SK-N-SH (cell line): ENCODE measurements around the gene TADA2B. TPM values are rescaled to one million over a fixed set of nuclear protein-coding genes. Genes with fewer than 3 reads are reported as not detected.

ENCODE experiments used
- CTCF ChIA-PET: fragments of 300-600, 350-600 bp; formaldehyde crosslinking; extraction: SDS; loops from one replicate; lab custom pipeline; 2021; lab: Yijun Ruan, JAX
- POLR2A ChIA-PET: fragments of 350-600 bp; sonication (Branson Sonifier 250); formaldehyde crosslinking; extraction: SDS; loops from one replicate; lab custom pipeline; 2020; ENCODE audit warnings: antibody characterized with exemption, inconsistent platforms; lab: Yijun Ruan, JAX
- DNase-seq: peaks from one replicate; pipeline ENCODE4 v3.0.0; 2012
- H2AFZ ChIP-seq: fragments of 200-600 bp; sonication (generic); 2 replicates; pipeline ENCODE4 v1.8.1; 2016; ENCODE audit warnings: antibody characterized with exemption, mild to moderate bottlenecking, low read depth
- H3F3A ChIP-seq: fragments of 200-600 bp; sonication (generic); replicated peaks from 2 replicates; pipeline ENCODE3; 2016; ENCODE audit warnings: antibody characterized with exemption, mild to moderate bottlenecking; ENCODE audit not compliant: insufficient read depth
- H3K27ac ChIP-seq, 2 experiments: fragments of 200-500 bp in 1 of 2; fragments of 200-600 bp in 1 of 2; sonication (Bioruptor generic) in 1 of 2; sonication (generic), shearing (Covaris generic) in 1 of 2; 2 replicates each; pipeline versions ENCODE4 v1.5.1 to v1.6.1; 2014 to 2016; ENCODE audit warnings: low read depth in 2 of 2, inconsistent platforms in 1 of 2, low read length in 1 of 2, mild to moderate bottlenecking in 1 of 2, mixed read lengths in 1 of 2
- H3K27me3 ChIP-seq: fragments of 200-600 bp; sonication (generic), shearing (Covaris generic); 2 replicates; pipeline ENCODE4 v1.6.1; 2016; ENCODE audit warnings: mixed run types; ENCODE audit not compliant: insufficient read depth
- H3K36me3 ChIP-seq, 2 experiments: fragments of 200-500 bp in 1 of 2; fragments of 200-600 bp in 1 of 2; sonication (Bioruptor generic) in 1 of 2; sonication (generic) in 1 of 2; replicated peaks in 1 of 2; 2 replicates each; pipeline versions ENCODE3 to v1.5.1; 2014 to 2016; ENCODE audit warnings: low read length in 1 of 2, mild to moderate bottlenecking in 1 of 2; ENCODE audit not compliant: insufficient read depth in 2 of 2, control insufficient read depth in 1 of 2
- H3K4me1 ChIP-seq, 2 experiments: fragments of 200-500 bp in 1 of 2; fragments of 200-600 bp in 1 of 2; sonication (Bioruptor generic) in 1 of 2; sonication (generic), shearing (Covaris generic) in 1 of 2; 2 replicates each; pipeline versions ENCODE4 v1.5.1 to v1.6.1; 2014 to 2016; ENCODE audit warnings: low read depth in 1 of 2, low read length in 1 of 2, mixed run types in 1 of 2; ENCODE audit not compliant: insufficient read depth in 2 of 2, control insufficient read depth in 1 of 2
- H3K4me2 ChIP-seq: fragments of 200-600 bp; sonication (generic), shearing (Covaris generic); 2 replicates; pipeline ENCODE4 v1.6.1; 2017; ENCODE audit warnings: mixed run types
- H3K4me3 ChIP-seq, 2 experiments: fragments of 200-500 bp in 1 of 2; fragments of 200-600 bp in 1 of 2; sonication (Bioruptor generic) in 1 of 2; sonication (generic), shearing (Covaris generic) in 1 of 2; 2 replicates each; pipeline versions ENCODE4 v1.5.1 to v1.8.1; 2014 to 2016; ENCODE audit warnings: low read depth in 2 of 2, inconsistent platforms in 1 of 2, low read length in 1 of 2, mild to moderate bottlenecking in 1 of 2, mixed read lengths in 1 of 2, moderate library complexity in 1 of 2
- H3K79me2 ChIP-seq: fragments of 200-600 bp; sonication (generic); 2 replicates; pipeline ENCODE4 v1.8.1; 2017; ENCODE audit warnings: mild to moderate bottlenecking; ENCODE audit not compliant: insufficient read depth
- H3K9ac ChIP-seq: fragments of 200-600 bp; sonication (generic); 2 replicates; pipeline ENCODE4 v1.6.1; 2017; ENCODE audit warnings: mixed run types
- H3K9me2 ChIP-seq: fragments of 200-600 bp; sonication (generic); 2 replicates; pipeline ENCODE4 v1.6.1; 2017; ENCODE audit warnings: mixed run types
- H3K9me3 ChIP-seq: fragments of 200-600 bp; sonication (generic); 2 replicates; pipeline ENCODE4 v1.6.1; 2017; ENCODE audit warnings: mixed run types, mild to moderate bottlenecking, moderate library complexity
- H4K20me1 ChIP-seq: fragments of 200-600 bp; sonication (generic); 2 replicates; pipeline ENCODE4 v1.6.1; 2017; ENCODE audit warnings: mild to moderate bottlenecking, mixed run types; ENCODE audit not compliant: insufficient read depth
- CHD2 ChIP-seq: fragments of 150-350 bp; IDR thresholded peaks from 2 replicates; pipeline ENCODE4 v1.6.1; 2018; ENCODE audit warnings: low read length; ENCODE audit not compliant: partially characterized antibody
- EZH2phosphoT487 ChIP-seq: fragments of 200-600 bp; sonication (generic); IDR thresholded peaks from 2 replicates; pipeline ENCODE4 v1.6.1; 2017; ENCODE audit warnings: low read depth, mixed run types, mild to moderate bottlenecking, antibody characterized with exemption, moderate library complexity, borderline replicate concordance
- FOSL2 ChIP-seq: IDR thresholded peaks from 2 replicates; pipeline ENCODE4 v1.4.0; 2012; ENCODE audit warnings: low read depth, mild to moderate bottlenecking, moderate library complexity, borderline replicate concordance
- FOXM1 ChIP-seq: IDR thresholded peaks from 2 replicates; pipeline ENCODE4 v1.4.0; 2012; ENCODE audit warnings: low read depth, mild to moderate bottlenecking
- GATA2 ChIP-seq: sonication (generic); formaldehyde crosslinking; IDR thresholded peaks from 2 replicates; pipeline ENCODE4 v1.5.0; 2020; ENCODE audit warnings: mild to moderate bottlenecking, missing genetic modification reagents
- MEF2A ChIP-seq: IDR thresholded peaks from 2 replicates; pipeline ENCODE4 v1.4.0; 2012; ENCODE audit warnings: low read depth, borderline replicate concordance
- NFIC ChIP-seq: IDR thresholded peaks from 2 replicates; pipeline ENCODE4 v1.4.0; 2012; ENCODE audit warnings: borderline replicate concordance
- NRF1 ChIP-seq: IDR thresholded peaks from 2 replicates; pipeline ENCODE4 v1.6.1; 2012; ENCODE audit warnings: low read depth, mild to moderate bottlenecking, low read length
- RXRA ChIP-seq: IDR thresholded peaks from 2 replicates; pipeline ENCODE4 v1.4.0; 2012; ENCODE audit warnings: low read depth, mild to moderate bottlenecking, borderline replicate concordance
- SIN3A ChIP-seq: IDR thresholded peaks from 2 replicates; pipeline ENCODE4 v1.6.1; 2012; ENCODE audit warnings: low read depth, mild to moderate bottlenecking, low read length, moderate library complexity, borderline replicate concordance
- TCF12 ChIP-seq: IDR thresholded peaks from 2 replicates; pipeline ENCODE4 v1.4.0; 2012
- WGBS: methylation state at CpG from one replicate; pipeline ENCODE4 v1.1.6; 2017; ENCODE audit warnings: low lambda C conversion rate; 5-methylcytosine and 5-hydroxymethylcytosine counted together
- polyA plus RNA-seq, 3 experiments: library from polyadenylated mRNA; depleted of rRNA; stranded (reverse); fragments of >200 nt; gene quantifications; 2 replicates each; pipeline ENCODE4 v1.2.3, GENCODE V29; 2012
- TF ChIP-seq, protein P1 (sequence below): IDR thresholded peaks from 2 replicates; pipeline ENCODE4 v1.6.1; 2012; ENCODE audit warnings: mild to moderate bottlenecking, low read depth, low read length, moderate library complexity
- TF ChIP-seq, protein P2 (sequence below): IDR thresholded peaks from 2 replicates; pipeline ENCODE4 v1.4.0; 2012; ENCODE audit warnings: low read depth
- TF ChIP-seq, protein P3 (sequence below): IDR thresholded peaks from 2 replicates; pipeline ENCODE4 v1.4.0; 2012; ENCODE audit warnings: low read depth, borderline replicate concordance

TADA2B gene
- polyA plus RNA-seq, 1 of the 3 experiments (the other 2 are of a cell fraction) = 8.0 TPM

DNA sequence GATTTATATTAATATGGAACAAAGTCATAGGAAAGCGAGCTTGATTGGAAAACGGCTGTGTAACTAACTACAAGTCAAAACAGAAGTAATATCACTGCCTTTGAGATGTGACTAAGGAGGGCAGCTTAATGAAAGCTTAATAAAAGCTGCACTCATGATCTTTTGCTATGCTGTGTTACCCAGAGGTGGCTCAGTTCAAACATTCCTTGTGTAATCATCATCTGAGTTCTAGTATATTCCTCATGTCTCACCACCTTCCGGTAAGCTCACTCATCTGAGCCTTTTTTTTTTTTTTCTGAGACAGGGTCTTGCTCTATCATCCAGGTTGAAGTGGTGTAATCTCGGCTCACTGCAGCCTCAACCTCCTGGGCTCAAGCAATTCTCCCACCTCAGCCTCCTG lies 19.6 kb downstream of the TADA2B start:
- CTCF ChIA-PET = interaction anchor here (1.3 to 3.2 kb wide), 4 partner anchors 8 to 88 kb away, joined by 4 to 19 read pairs (median 6); partner anchors contain the start of gene TADA2B
- TF ChIP-seq FOXM1 (no peak), CHD2 (no peak), MEF2A (no peak), NRF1 (no peak), TCF12 (no peak), SIN3A (no peak), EZH2phosphoT487 (no peak), GATA2 (no peak)
- TF ChIP-seq, protein P1, sequence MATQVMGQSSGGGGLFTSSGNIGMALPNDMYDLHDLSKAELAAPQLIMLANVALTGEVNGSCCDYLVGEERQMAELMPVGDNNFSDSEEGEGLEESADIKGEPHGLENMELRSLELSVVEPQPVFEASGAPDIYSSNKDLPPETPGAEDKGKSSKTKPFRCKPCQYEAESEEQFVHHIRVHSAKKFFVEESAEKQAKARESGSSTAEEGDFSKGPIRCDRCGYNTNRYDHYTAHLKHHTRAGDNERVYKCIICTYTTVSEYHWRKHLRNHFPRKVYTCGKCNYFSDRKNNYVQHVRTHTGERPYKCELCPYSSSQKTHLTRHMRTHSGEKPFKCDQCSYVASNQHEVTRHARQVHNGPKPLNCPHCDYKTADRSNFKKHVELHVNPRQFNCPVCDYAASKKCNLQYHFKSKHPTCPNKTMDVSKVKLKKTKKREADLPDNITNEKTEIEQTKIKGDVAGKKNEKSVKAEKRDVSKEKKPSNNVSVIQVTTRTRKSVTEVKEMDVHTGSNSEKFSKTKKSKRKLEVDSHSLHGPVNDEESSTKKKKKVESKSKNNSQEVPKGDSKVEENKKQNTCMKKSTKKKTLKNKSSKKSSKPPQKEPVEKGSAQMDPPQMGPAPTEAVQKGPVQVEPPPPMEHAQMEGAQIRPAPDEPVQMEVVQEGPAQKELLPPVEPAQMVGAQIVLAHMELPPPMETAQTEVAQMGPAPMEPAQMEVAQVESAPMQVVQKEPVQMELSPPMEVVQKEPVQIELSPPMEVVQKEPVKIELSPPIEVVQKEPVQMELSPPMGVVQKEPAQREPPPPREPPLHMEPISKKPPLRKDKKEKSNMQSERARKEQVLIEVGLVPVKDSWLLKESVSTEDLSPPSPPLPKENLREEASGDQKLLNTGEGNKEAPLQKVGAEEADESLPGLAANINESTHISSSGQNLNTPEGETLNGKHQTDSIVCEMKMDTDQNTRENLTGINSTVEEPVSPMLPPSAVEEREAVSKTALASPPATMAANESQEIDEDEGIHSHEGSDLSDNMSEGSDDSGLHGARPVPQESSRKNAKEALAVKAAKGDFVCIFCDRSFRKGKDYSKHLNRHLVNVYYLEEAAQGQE = no peak
- TF ChIP-seq, protein P2, sequence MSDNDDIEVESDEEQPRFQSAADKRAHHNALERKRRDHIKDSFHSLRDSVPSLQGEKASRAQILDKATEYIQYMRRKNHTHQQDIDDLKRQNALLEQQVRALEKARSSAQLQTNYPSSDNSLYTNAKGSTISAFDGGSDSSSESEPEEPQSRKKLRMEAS = no peak
- TF ChIP-seq, all 33 proteins: peak for 0
- no peak for DNase-seq
- Histone ChIP-seq H3K4me1 (peaks cover 0 to 9% of the 10 kb centered on the region in 2 experiments; a peak in 2 of 4 replicates), H3K9me3 (no peaks in the 10 kb centered on the region), H3K9me2 (no peaks in the 10 kb centered on the region), H4K20me1 (peaks cover 25% of the 10 kb centered on the region), H3K27ac (no peak overlapping the region), H3K27me3 (no peaks in the 10 kb centered on the region), H3K9ac (no peak overlapping the region), H3F3A (peaks cover 20% of the 10 kb centered on the region), H3K4me3 (no peak overlapping the region), H3K4me2 (no peak overlapping the region), H2AFZ (no peak overlapping the region), H3K79me2 (peaks cover 62% of the 10 kb centered on the region), H3K36me3 (peaks cover 48 to 63% of the 10 kb centered on the region in 2 experiments)
- POLR2A ChIA-PET = interaction anchor here (1.0 kb wide), 1 partner anchor 344 kb away, joined by 3 read pairs; no protein-coding TSS in a partner anchor
- 95% methylated on average over 4 of the region's 4 CpGs for WGBS

DNA sequence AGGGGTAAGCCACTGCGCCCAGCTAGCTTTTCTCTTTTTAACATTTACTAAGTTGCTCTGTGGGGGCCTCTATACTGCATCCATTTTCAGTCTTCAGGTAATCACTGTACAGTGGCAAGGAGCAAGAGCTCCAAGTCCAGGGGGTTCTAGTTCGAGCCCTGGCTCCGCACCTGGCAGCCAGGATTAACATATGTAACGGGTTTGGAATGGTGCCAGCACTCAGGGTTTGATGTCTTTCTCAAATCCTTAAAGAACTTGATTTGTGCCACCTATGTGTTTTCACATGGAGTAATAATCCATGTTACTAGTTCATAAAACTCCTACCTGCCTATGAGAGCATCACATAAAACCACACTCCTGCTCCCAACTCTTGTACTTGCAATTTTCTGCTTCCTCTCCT lies 20.2 kb downstream of the TADA2B start:
- H3K27me3 ChIP-seq = no peaks in the 10 kb centered on the region
- ChIA-PET POLR2A (interaction anchor here (1.0 kb wide), 1 partner anchor 344 kb away, joined by 3 read pairs; no protein-coding TSS in a partner anchor), CTCF (interaction anchor here (1.6 to 1.8 kb wide), 2 partner anchors 20 to 89 kb away, joined by 5 to 7 read pairs; partner anchors contain the start of gene TADA2B)
- WGBS = 93% methylated on average over 3 of the region's 4 CpGs
- H3K79me2 ChIP-seq = peaks cover 61% of the 10 kb centered on the region
- H3K9me3 ChIP-seq = no peaks in the 10 kb centered on the region
- no peak overlapping the region for H2AFZ ChIP-seq
- peaks cover 0 to 9% of the 10 kb centered on the region in 2 experiments; a peak in 2 of 4 replicates for H3K4me1 ChIP-seq
- no peaks in the 10 kb centered on the region for H3K9me2 ChIP-seq
- peaks cover 19% of the 10 kb centered on the region for H3F3A ChIP-seq
- H3K36me3 ChIP-seq = peaks cover 48 to 59% of the 10 kb centered on the region in 2 experiments
- DNase-seq = no peak
- H3K4me2 ChIP-seq = no peak overlapping the region
- peaks cover 25% of the 10 kb centered on the region for H4K20me1 ChIP-seq
- no peak overlapping the region for H3K27ac ChIP-seq
- H3K9ac ChIP-seq = no peak overlapping the region
- H3K4me3 ChIP-seq = no peak overlapping the region
- no peak for TF ChIP-seq MEF2A
- TF ChIP-seq NFIC = no peak
- TF ChIP-seq RXRA = no peak
- TF ChIP-seq FOSL2 = no peak
- TF ChIP-seq, protein P1 = no peak
- TF ChIP-seq, protein P3, sequence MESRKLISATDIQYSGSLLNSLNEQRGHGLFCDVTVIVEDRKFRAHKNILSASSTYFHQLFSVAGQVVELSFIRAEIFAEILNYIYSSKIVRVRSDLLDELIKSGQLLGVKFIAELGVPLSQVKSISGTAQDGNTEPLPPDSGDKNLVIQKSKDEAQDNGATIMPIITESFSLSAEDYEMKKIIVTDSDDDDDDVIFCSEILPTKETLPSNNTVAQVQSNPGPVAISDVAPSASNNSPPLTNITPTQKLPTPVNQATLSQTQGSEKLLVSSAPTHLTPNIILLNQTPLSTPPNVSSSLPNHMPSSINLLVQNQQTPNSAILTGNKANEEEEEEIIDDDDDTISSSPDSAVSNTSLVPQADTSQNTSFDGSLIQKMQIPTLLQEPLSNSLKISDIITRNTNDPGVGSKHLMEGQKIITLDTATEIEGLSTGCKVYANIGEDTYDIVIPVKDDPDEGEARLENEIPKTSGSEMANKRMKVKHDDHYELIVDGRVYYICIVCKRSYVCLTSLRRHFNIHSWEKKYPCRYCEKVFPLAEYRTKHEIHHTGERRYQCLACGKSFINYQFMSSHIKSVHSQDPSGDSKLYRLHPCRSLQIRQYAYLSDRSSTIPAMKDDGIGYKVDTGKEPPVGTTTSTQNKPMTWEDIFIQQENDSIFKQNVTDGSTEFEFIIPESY = no peak
- no peak for TF ChIP-seq EZH2phosphoT487
